Endothelial cell of umbilical vein (primary cell): ENCODE results near the gene ILKAP. TPM values are rescaled to one million over a fixed set of nuclear protein-coding genes. Genes with fewer than 3 reads are reported as not detected.

ENCODE experiments used
- BruUV-seq: library from RNA; stranded (reverse); fragments of 400-500 nt; replicated peaks from 2 replicates; lab custom pipeline; 2021; lab: Mats Ljungman, UMichigan
- CTCF ChIA-PET: fragments of 300-600, 350-600 bp; sonication (Branson Sonifier 250); formaldehyde crosslinking; loops from one replicate; lab custom pipeline; 2021; ENCODE audit warnings: antibody characterized with exemption, inconsistent platforms; lab: Charles Lee
- POLR2A ChIA-PET: fragments of 300-600, 350-600 bp; sonication (Branson Sonifier 250); formaldehyde crosslinking; loops from one replicate; lab custom pipeline; 2021; ENCODE audit warnings: antibody characterized with exemption, inconsistent platforms; lab: Charles Lee
- DNase-seq: peaks from one replicate; pipeline ENCODE4 v3.0.0-alpha.2; 2011; ENCODE audit warnings: low read depth, low spot score
- FAIRE-seq: peaks from 2 replicates; lab custom pipeline; 2011; peaks lifted over from hg19 to GRCh38; lab: Jason Lieb, UNC
- H2AFZ ChIP-seq: 2 replicates; pipeline ENCODE4 v1.6.0; 2012; ENCODE audit warnings: low read depth, low read length, control low read depth, inconsistent platforms
- H3K27ac ChIP-seq: 2 replicates; pipeline ENCODE4 v1.5.1; 2011; ENCODE audit warnings: low read depth, mild to moderate bottlenecking, control low read depth, low read length, moderate library complexity; ENCODE audit not compliant: insufficient read depth
- H3K27me3 ChIP-seq, 2 experiments: 2 replicates each; pipeline versions ENCODE4 v1.6.0 to v1.6.1; 2011; ENCODE audit warnings: low read length in 2 of 2, mixed read lengths in 1 of 2; ENCODE audit not compliant: control insufficient read depth in 2 of 2, insufficient read depth in 2 of 2
- H3K36me3 ChIP-seq, 2 experiments: 2 replicates in 1 of 2; 3 replicates in 1 of 2; pipeline ENCODE4 v1.5.1; 2011; ENCODE audit warnings: low read length in 2 of 2, mild to moderate bottlenecking in 1 of 2, moderate library complexity in 1 of 2; ENCODE audit not compliant: control insufficient read depth in 2 of 2, insufficient read depth in 2 of 2; ENCODE audit errors: extremely low read depth in 1 of 2
- H3K4me1 ChIP-seq: 3 replicates; pipeline ENCODE4 v1.5.1; 2011; ENCODE audit warnings: mild to moderate bottlenecking, low read length; ENCODE audit not compliant: control insufficient read depth, insufficient read depth; ENCODE audit errors: extremely low read depth
- H3K4me2 ChIP-seq: 2 replicates; pipeline ENCODE4 v1.6.1; 2011; ENCODE audit warnings: low read length, control low read depth, mixed read lengths; ENCODE audit not compliant: insufficient read depth
- H3K4me3 ChIP-seq, 3 experiments: fragments of 200-600 bp in 1 of 3; sonication (generic), shearing (Covaris generic) in 1 of 3; replicated peaks in 1 of 3; 2 replicates each; pipeline ENCODE4 v1.5.1; 2011 to 2016; ENCODE audit warnings: control low read depth in 3 of 3, low read length in 3 of 3, mild to moderate bottlenecking in 2 of 3, inconsistent platforms in 1 of 3, low read depth in 1 of 3, moderate library complexity in 1 of 3; ENCODE audit not compliant: insufficient read depth in 1 of 3
- H3K79me2 ChIP-seq: 2 replicates; pipeline ENCODE4 v1.6.0; 2012; ENCODE audit warnings: low read length, inconsistent platforms; ENCODE audit not compliant: control insufficient read depth, insufficient read depth
- H3K9ac ChIP-seq: replicated peaks from 2 replicates; pipeline ENCODE3; 2011; ENCODE audit warnings: low read length, control low read depth; ENCODE audit not compliant: insufficient read depth; ENCODE audit errors: extremely low read depth
- H3K9me1 ChIP-seq: replicated peaks from 3 replicates; pipeline ENCODE4 v1.6.0; 2011; ENCODE audit warnings: mild to moderate bottlenecking, low read length; ENCODE audit not compliant: control insufficient read depth, insufficient read depth; ENCODE audit errors: extremely low read depth
- H3K9me3 ChIP-seq: replicated peaks from 2 replicates; pipeline ENCODE4 v1.5.1; 2012; ENCODE audit warnings: low read length, inconsistent platforms; ENCODE audit not compliant: control insufficient read depth, insufficient read depth
- H4K20me1 ChIP-seq: replicated peaks from 2 replicates; pipeline ENCODE3; 2011; ENCODE audit warnings: mild to moderate bottlenecking, low read length; ENCODE audit not compliant: control insufficient read depth, insufficient read depth; ENCODE audit errors: extremely low read depth
- CTCF ChIP-seq, 2 donors: IDR thresholded peaks; 1 replicate in 1 of 2; 2 replicates in 1 of 2; pipeline ENCODE4 v1.5.1; 2011; ENCODE audit warnings: low read length in 2 of 2, mild to moderate bottlenecking in 2 of 2, moderate library complexity in 2 of 2, control low read depth in 1 of 2, inconsistent platforms in 1 of 2, low read depth in 1 of 2; ENCODE audit not compliant: insufficient read depth in 1 of 2; ENCODE audit errors: extremely low read depth in 1 of 2
- EZH2 ChIP-seq: IDR thresholded peaks from 2 replicates; pipeline ENCODE4 v1.6.1; 2012; ENCODE audit warnings: borderline replicate concordance, low read depth, mild to moderate bottlenecking, moderate library complexity, low read length, inconsistent platforms; ENCODE audit not compliant: severe bottlenecking
- FOS ChIP-seq: IDR thresholded peaks from 2 replicates; pipeline ENCODE4 v1.6.1; 2011; ENCODE audit warnings: mild to moderate bottlenecking, low read length, moderate library complexity, borderline replicate concordance; ENCODE audit not compliant: insufficient read depth
- GATA2 ChIP-seq: IDR thresholded peaks from 2 replicates; pipeline ENCODE4 v1.7.0; 2011; ENCODE audit warnings: low read depth, mild to moderate bottlenecking, moderate library complexity, mixed read lengths, low read length; ENCODE audit not compliant: insufficient read length, insufficient read depth
- JUN ChIP-seq: IDR thresholded peaks from 2 replicates; pipeline ENCODE4 v1.6.1; 2011; ENCODE audit warnings: borderline replicate concordance, low read depth; ENCODE audit not compliant: insufficient read length, insufficient read depth
- MAX ChIP-seq: IDR thresholded peaks from 2 replicates; pipeline ENCODE4 v1.6.1; 2011; ENCODE audit not compliant: insufficient read depth, insufficient read length
- MYC ChIP-seq: IDR thresholded peaks from one replicate; pipeline ENCODE4 v1.6.1; 2011; ENCODE audit warnings: mild to moderate bottlenecking, low read depth, low read length
- POLR2A ChIP-seq: IDR thresholded peaks from 2 replicates; pipeline ENCODE4 v1.6.1; 2012; ENCODE audit warnings: low read depth, mild to moderate bottlenecking, control low read depth, low read length
- POLR2AphosphoS5 ChIP-seq: IDR thresholded peaks from 2 replicates; pipeline ENCODE4 v1.6.1; 2012; ENCODE audit warnings: low read depth, mild to moderate bottlenecking, control low read depth, low read length, moderate library complexity; ENCODE audit not compliant: insufficient read depth
- dilution Hi-C: fragments of 300-500 bp; cut with MboI; formaldehyde crosslinking; loops from one replicate; pipeline ENCODE4 v1.15.0; 2019; ENCODE audit warnings: low sequenced_read_pairs; ENCODE audit not compliant: extremely low pct_ligation_motif_present
- intact Hi-C: fragments of 100-400 bp; cut with micrococcal nuclease; formaldehyde crosslinking; loops from one replicate; pipeline ENCODE4 v1.10.0; 2022
- polyA plus RNA-seq, 4 experiments: library from polyadenylated mRNA; depleted of rRNA in 3 of 4; stranded (reverse) in 3 of 4; unstranded in 1 of 4; fragments of >200 nt; gene quantifications; 2 replicates each; pipeline versions ENCODE4 v1.2.1 to v1.2.3, GENCODE V29; 2011 to 2012; ENCODE audit warnings: missing spikeins in 1 of 4
- total RNA-seq: library from RNA; stranded (reverse); gene quantifications from 2 replicates; pipeline ENCODE4 v1.2.3, GENCODE V29; 2021

Gene ILKAP
- total and polyA plus RNA-seq, 2 donors (not counting 3 experiments of a cell fraction or from before 2014, with no cell fraction given), result 49.2 to 49.8 TPM

GRCh38 chr2:238126775-238127164 is 76.7 kb downstream of the ILKAP start:
- H3K27ac ChIP-seq, result no peak overlapping the region
- H3K9me3 ChIP-seq, result no peaks in the 10 kb centered on the region
- H4K20me1 ChIP-seq, result no peaks in the 10 kb centered on the region
- H3K9ac ChIP-seq, result no peak overlapping the region
- no TSS peak for BruUV-seq
- ChIA-PET POLR2A (interaction anchor here (0.7 kb wide), 1 partner anchor 11 kb away, joined by 7 read pairs; no protein-coding TSS in a partner anchor), CTCF (interaction anchor here (0.7 to 1.0 kb wide), 2 partner anchors 9 to 204 kb away, joined by 3 to 5 read pairs; no protein-coding TSS in a partner anchor)
- H3K36me3 ChIP-seq, result no peaks in the 10 kb centered on the region
- H3K79me2 ChIP-seq, result no peaks in the 10 kb centered on the region
- no peaks in the 10 kb centered on the region for H3K9me1 ChIP-seq
- TF ChIP-seq MYC (no peak), POLR2A (no peak), CTCF (IDR thresholded peaks at IDR 0.05; ENCODE audit: extremely low read depth in 1 of 2, insufficient read depth in 1 of 2, low read depth in 1 of 2, low read length in 2 of 2) (no peak), MAX (no peak), FOS (no peak), JUN (no peak), GATA2 (no peak), POLR2AphosphoS5 (no peak), EZH2 (no peak)
- H2AFZ ChIP-seq, result no peak overlapping the region
- no peaks in the 10 kb centered on the region for H3K27me3 ChIP-seq
- DNase-seq, result no peak
- intact Hi-C loops (no loop called here), dilution Hi-C loops (no loop called here)
- H3K4me3 ChIP-seq, result no peak overlapping the region
- H3K4me2 ChIP-seq, result no peak overlapping the region
- no peak for FAIRE-seq
- H3K4me1 ChIP-seq, result no peaks in the 10 kb centered on the region
